ENCODE results near the gene MT1B.
"Not testable (repeated sequence)": the region's sequence is repeated elsewhere in the genome, so short reads cannot be mapped to it uniquely, and the experiment has no call there.

MT1B gene

GRCh38 chr16:56662357-56663354 lies 11.0 kb downstream of the MT1B start:
- H3K27me3 ChIP-seq (ENCODE audit: control insufficient read depth in 3 of 3, insufficient read depth in 3 of 3, low read depth in 1 of 3, low read length in 3 of 3): peaks cover 30 to 100% (median 97%) of the 10 kb centered on the region in 3 experiments
- peak overlapping the region; percentile 42 for H2AFZ ChIP-seq (ENCODE audit: low read length)
- no peak overlapping the region for H2BK15ac ChIP-seq (ENCODE audit: low read length)
- peak overlapping the region; percentile 32 for H3K18ac ChIP-seq (ENCODE audit: low read length)
- H3K9me3 ChIP-seq (replicated peaks in 1 of 2; ENCODE audit: control insufficient read depth in 2 of 2, insufficient read depth in 1 of 2, low read depth in 1 of 2, low read length in 2 of 2): peaks cover 0 to 2% of the 10 kb centered on the region in 2 donors
- peak overlapping the region in 1 of 2 donors; percentile 25 for H3K4me3 ChIP-seq (ENCODE audit: low read length in 2 of 2)
- H3K9ac ChIP-seq (ENCODE audit: low read depth, low read length, poor library complexity): no peak overlapping the region
- H3K14ac ChIP-seq (ENCODE audit: low read length): no peak overlapping the region
- no peak overlapping the region for H2BK5ac ChIP-seq (ENCODE audit: low read length)
- no peak overlapping the region for H3K4me2 ChIP-seq (ENCODE audit: insufficient read depth, low read length, poor library complexity, severe bottlenecking)
- H2AK5ac ChIP-seq (ENCODE audit: low read depth, low read length): no peak overlapping the region
- no peak overlapping the region for H3K4ac ChIP-seq (ENCODE audit: low read length)
- no peaks in the 10 kb centered on the region for H3K36me3 ChIP-seq (replicated peaks in 1 of 2; ENCODE audit: control insufficient read depth in 2 of 2, insufficient read depth in 2 of 2, low read length in 2 of 2)
- WGBS, 2 donors (ENCODE audit: extremely low coverage in 2 of 2, insufficient read length in 2 of 2, insufficient replicate concordance in 1 of 2): no CpG with 5 or more reads among the region's 48 CpGs
- no peaks in the 10 kb centered on the region for H3K79me1 ChIP-seq (ENCODE audit: low read depth, low read length)
- DNase-seq (ENCODE audit: low spot score): no peak
- no peak overlapping the region for H4K8ac ChIP-seq (ENCODE audit: low read depth, low read length)
- no peak overlapping the region for H2BK120ac ChIP-seq (ENCODE audit: low read depth, low read length)
- H3K27ac ChIP-seq (replicated peaks; ENCODE audit: low read length): no peak overlapping the region
- peaks cover 0 to 4% of the 10 kb centered on the region in 2 donors for H3K4me1 ChIP-seq (ENCODE audit: control insufficient read depth in 2 of 2, insufficient read depth in 1 of 2, low read depth in 1 of 2, low read length in 2 of 2)
- H2BK12ac ChIP-seq (ENCODE audit: low read length): no peak overlapping the region
- H3K23ac ChIP-seq (ENCODE audit: low read depth, low read length, poor library complexity): peak overlapping the region; percentile 11
- no peak overlapping the region for H4K91ac ChIP-seq (ENCODE audit: low read depth, low read length, poor library complexity)

GRCh38 chr16:56664506-56664905 lies 12.8 kb downstream of the MT1B start:
- Histone ChIP-seq H3K9me3 (replicated peaks in 1 of 2; ENCODE audit: control insufficient read depth in 2 of 2, insufficient read depth in 1 of 2, low read depth in 1 of 2, low read length in 2 of 2) (peaks cover 0 to 3% of the 10 kb centered on the region in 2 donors), H3K4ac (ENCODE audit: low read length) (no peak overlapping the region), H3K36me3 (replicated peaks in 1 of 2; ENCODE audit: control insufficient read depth in 2 of 2, insufficient read depth in 2 of 2, low read length in 2 of 2) (no peaks in the 10 kb centered on the region), H3K79me1 (ENCODE audit: low read depth, low read length) (no peaks in the 10 kb centered on the region), H2AK5ac (ENCODE audit: low read depth, low read length) (no peak overlapping the region), H3K14ac (ENCODE audit: low read length) (no peak overlapping the region), H3K27ac (replicated peaks; ENCODE audit: low read length) (no peak overlapping the region), H3K27me3 (ENCODE audit: control insufficient read depth in 3 of 3, insufficient read depth in 3 of 3, low read depth in 1 of 3, low read length in 3 of 3) (peaks cover 41 to 100% (median 98%) of the 10 kb centered on the region in 3 experiments), H3K18ac (ENCODE audit: low read length) (no peak overlapping the region), H2BK15ac (ENCODE audit: low read length) (no peak overlapping the region), H4K91ac (ENCODE audit: low read depth, low read length, poor library complexity) (no peak overlapping the region), H3K9ac (ENCODE audit: low read depth, low read length, poor library complexity) (no peak overlapping the region), H2AFZ (ENCODE audit: low read length) (no peak overlapping the region), H4K8ac (ENCODE audit: low read depth, low read length) (no peak overlapping the region), H3K4me1 (ENCODE audit: control insufficient read depth in 2 of 2, insufficient read depth in 1 of 2, low read depth in 1 of 2, low read length in 2 of 2) (no peaks in the 10 kb centered on the region), H2BK12ac (ENCODE audit: low read length) (no peak overlapping the region), H3K4me2 (ENCODE audit: insufficient read depth, low read length, poor library complexity, severe bottlenecking) (no peak overlapping the region), H3K23ac (ENCODE audit: low read depth, low read length, poor library complexity) (no peak overlapping the region), H2BK120ac (ENCODE audit: low read depth, low read length) (no peak overlapping the region), H3K4me3 (ENCODE audit: low read length in 2 of 2) (no peak overlapping the region), H2BK5ac (ENCODE audit: low read length) (no peak overlapping the region)
- WGBS, 2 donors (ENCODE audit: extremely low coverage in 2 of 2, insufficient read length in 2 of 2, insufficient replicate concordance in 1 of 2): no CpG with 5 or more reads among the region's 1 CpG
- DNase-seq (ENCODE audit: low spot score): no peak

GRCh38 chr16:56665286-56666261 lies 13.9 kb downstream of the MT1B start:
- no CpG with 5 or more reads among the region's 8 CpGs for WGBS, 2 donors (ENCODE audit: extremely low coverage in 2 of 2, insufficient read length in 2 of 2, insufficient replicate concordance in 1 of 2)
- not testable (repeated sequence) for H3K36me3 ChIP-seq (replicated peaks in 1 of 2; ENCODE audit: control insufficient read depth in 2 of 2, insufficient read depth in 2 of 2, low read length in 2 of 2); H3K4me1 ChIP-seq (ENCODE audit: control insufficient read depth in 2 of 2, insufficient read depth in 1 of 2, low read depth in 1 of 2, low read length in 2 of 2); H2AFZ ChIP-seq (ENCODE audit: low read length); H3K14ac ChIP-seq (ENCODE audit: low read length); H3K4me3 ChIP-seq (ENCODE audit: low read length in 2 of 2); H4K91ac ChIP-seq (ENCODE audit: low read depth, low read length, poor library complexity); H2BK15ac ChIP-seq (ENCODE audit: low read length); DNase-seq (ENCODE audit: low spot score); H3K4me2 ChIP-seq (ENCODE audit: insufficient read depth, low read length, poor library complexity, severe bottlenecking); H3K79me1 ChIP-seq (ENCODE audit: low read depth, low read length); H2AK5ac ChIP-seq (ENCODE audit: low read depth, low read length); H4K8ac ChIP-seq (ENCODE audit: low read depth, low read length); H3K18ac ChIP-seq (ENCODE audit: low read length); H2BK12ac ChIP-seq (ENCODE audit: low read length); H3K9ac ChIP-seq (ENCODE audit: low read depth, low read length, poor library complexity); H2BK120ac ChIP-seq (ENCODE audit: low read depth, low read length); H3K9me3 ChIP-seq (replicated peaks in 1 of 2; ENCODE audit: control insufficient read depth in 2 of 2, insufficient read depth in 1 of 2, low read depth in 1 of 2, low read length in 2 of 2); H3K23ac ChIP-seq (ENCODE audit: low read depth, low read length, poor library complexity); H3K4ac ChIP-seq (ENCODE audit: low read length); H3K27ac ChIP-seq (replicated peaks; ENCODE audit: low read length); H2BK5ac ChIP-seq (ENCODE audit: low read length)
- peaks cover 48 to 100% (median 98%) of the 10 kb centered on the region in 3 experiments for H3K27me3 ChIP-seq (ENCODE audit: control insufficient read depth in 3 of 3, insufficient read depth in 3 of 3, low read depth in 1 of 3, low read length in 3 of 3)
